Posterior vena cava (tissue), 2 donors: ENCODE results near the gene HLA-DQA2. TPM values are rescaled to one million over a fixed set of nuclear protein-coding genes. Genes with fewer than 3 reads are reported as not detected.
"Not testable (repeated sequence)": the region's sequence is repeated elsewhere in the genome, so short reads cannot be mapped to it uniquely, and the experiment has no call there.

ENCODE experiments used
- DNase-seq: peaks from one replicate; pipeline ENCODE4 v3.0.0-alpha.2; 2020; ENCODE audit warnings: low spot score
- intact Hi-C, 2 donors: fragments of 100-400 bp; cut with DNase I; formaldehyde crosslinking; loops; one replicate each; pipeline versions ENCODE4 v1.14.1 to v1.14.2; 2022 to 2023
- microRNA-seq, 2 donors: library from miRNA; unstranded; fragments of <30 nt; microRNA quantifications; one replicate each; pipeline ENCODE4 v1.2.0, GENCODE V29; 2020 to 2021; ENCODE audit warnings: borderline microRNAs expressed in 2 of 2
- total RNA-seq, 2 donors: library from RNA; stranded (reverse); fragmentation: NEBNext Ultra II Directional; extraction: Animal tissue kit (Norgen Biotek cat#: 25700); gene quantifications; one replicate each; pipeline ENCODE4 v1.2.1, GENCODE V29; 2021
- donor health status: DM: yes; HTN: yes; CAD: no.
- donor health status: DM: yes; HTN: yes; CAD: no.

The HLA-DQA2 gene
- total RNA-seq, 2 donors from 2014 or later, result 0.52 to 1.1 TPM

DNA sequence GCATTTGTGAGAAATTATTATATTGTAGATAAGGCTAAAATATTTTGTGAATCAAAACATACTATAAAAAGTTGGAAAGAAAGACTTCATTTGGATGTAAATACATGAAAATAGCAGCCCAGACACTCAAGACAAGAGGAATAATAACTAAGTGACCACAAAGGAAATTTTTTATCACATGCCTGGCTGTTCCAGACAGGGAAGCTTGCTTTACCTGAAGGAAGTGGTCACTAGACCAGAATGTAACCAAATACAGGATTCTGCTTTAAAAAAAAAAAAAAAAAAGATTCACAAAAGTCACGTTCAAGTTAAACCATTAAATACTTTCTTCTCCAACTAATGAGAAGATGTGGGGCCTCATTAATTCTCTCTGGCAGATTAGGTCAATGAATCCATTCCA is 31.5 kb downstream of the HLA-DQA2 start:
- no peak for DNase-seq
- intact Hi-C loops, result no loop called here

GRCh38 chr6:32774426-32774825 is 33.2 kb downstream of the HLA-DQA2 start:
- DNase-seq, result no peak
- intact Hi-C loops, result no loop called here

- intact Hi-C loops, result no loop called here
- no peak for DNase-seq
Measured at GRCh38 chr6:32775071-32775470, 33.9 kb downstream of the HLA-DQA2 start.

GRCh38 chr6:32779036-32779435 is 37.8 kb downstream of the HLA-DQA2 start:
- intact Hi-C loops, result no loop called here
- no peak for DNase-seq

DNA sequence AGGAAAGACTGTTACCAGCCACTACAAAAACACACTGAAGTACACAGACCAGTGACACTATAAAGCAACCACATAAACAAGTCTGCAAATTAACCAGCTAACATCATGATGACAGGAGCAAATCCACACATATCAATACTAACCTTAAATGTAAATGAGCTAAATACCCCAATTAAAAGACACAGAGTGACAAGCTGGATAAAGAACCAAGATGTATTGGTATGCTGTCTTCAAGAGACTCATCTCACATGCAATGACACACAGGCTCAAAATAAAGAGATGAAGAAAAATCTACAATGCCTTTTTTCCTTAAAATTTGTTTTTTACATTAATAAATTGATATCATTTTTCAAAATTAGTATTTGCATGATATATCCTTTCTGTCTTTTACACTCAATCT is 41.7 kb downstream of the HLA-DQA2 start:
- DNase-seq, result not testable (repeated sequence)
- intact Hi-C loops, result loop anchor here in 1 of 2 donors (10.0 kb wide), 1 partner anchor 1008 kb away; the partner anchor contains the start of gene VWA7

GRCh38 chr6:32785781-32786533 is 44.8 kb downstream of the HLA-DQA2 start:
- DNase-seq, result no peak
- intact Hi-C loops, result loop anchor here in 1 of 2 donors (10.0 kb wide), 1 partner anchor 1011 kb away; the partner anchor contains the start of gene VWA7

- no peak for DNase-seq
- intact Hi-C loops, result loop anchor here in 1 of 2 donors (10.0 kb wide), 1 partner anchor 376 kb away; no protein-coding TSS in a partner anchor
Measured at GRCh38 chr6:32790306-32790705, 49.1 kb downstream of the HLA-DQA2 start.

DNA sequence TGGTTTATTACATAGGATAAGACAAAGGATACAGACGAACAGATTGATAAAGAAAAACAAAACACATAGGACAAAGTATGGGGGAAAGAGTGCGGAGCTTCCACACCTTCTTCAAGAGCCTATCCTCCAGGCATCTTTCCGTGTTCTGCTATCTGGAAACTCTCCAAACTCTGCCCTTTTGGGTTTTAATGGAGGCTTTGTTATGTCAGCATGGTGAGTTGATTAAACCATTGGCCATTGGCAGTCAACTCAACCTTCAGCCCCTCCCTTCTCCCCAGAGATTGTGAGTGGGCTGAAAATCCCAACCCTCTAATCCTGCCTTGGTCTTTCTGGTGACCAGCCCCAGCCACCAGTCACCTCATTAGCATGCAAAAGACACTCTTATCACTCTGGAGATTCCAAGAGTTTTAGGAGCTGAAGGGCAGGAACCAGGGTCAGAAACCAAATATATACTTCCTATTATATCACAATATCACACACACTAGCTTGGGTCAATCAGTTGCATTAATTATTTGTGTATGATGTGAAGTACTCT is 51.8 kb downstream of the HLA-DQA2 start:
- intact Hi-C loops, result loop anchor here in 1 of 2 donors (2.0 to 10.0 kb wide), 2 partner anchors 90 to 378 kb away; no protein-coding TSS in a partner anchor
- no peak for DNase-seq

- no peak for DNase-seq
- intact Hi-C loops, result loop anchor here in 1 of 2 donors (10.0 kb wide), 1 partner anchor 380 kb away; no protein-coding TSS in a partner anchor
Measured at GRCh38 chr6:32794510-32794909, 53.3 kb downstream of the HLA-DQA2 start.

Small RNA genes within 50 kb of the gene (microRNA-seq; reads per million reads assigned to microRNA genes)
- 0 reads per million in 2 donors for gene MIR3135B

Other genes starting within 250 kb of the HLA-DQA2 start
- 10 to 100 TPM in 1 of 2 donors, 1 to 10 TPM in 1; 1.4 to 61.3 TPM for gene HLA-DRB5, start 211.1 kb upstream of the HLA-DQA2 start, total RNA-seq
- gene HLA-DRB1, start 151.5 kb upstream of the HLA-DQA2 start, total RNA-seq, result 10 to 100 TPM; 78.2 to 91.3 TPM
- gene HLA-DQA1, start 104.0 kb upstream of the HLA-DQA2 start, total RNA-seq, result 10 to 100 TPM in 1 of 2 donors, 1 to 10 TPM in 1; 8.7 to 10.8 TPM
- 10 to 100 TPM in 1 of 2 donors, 1 to 10 TPM in 1; 4.2 to 13.8 TPM for gene HLA-DQB1, start 74.7 kb upstream of the HLA-DQA2 start, total RNA-seq
- gene HLA-DQB2, start 22.1 kb downstream of the HLA-DQA2 start, total RNA-seq, result 1 to 10 TPM; 2.0 to 4.3 TPM
- under 1 TPM; 0.19 to 0.69 TPM for gene HLA-DOB, start 75.6 kb downstream of the HLA-DQA2 start, total RNA-seq
- 10 to 100 TPM; 23.3 to 27.4 TPM for gene TAP2, start 97.3 kb downstream of the HLA-DQA2 start, total RNA-seq
- 10 to 100 TPM; 37.7 to 42.8 TPM for gene PSMB8, start 102.7 kb downstream of the HLA-DQA2 start, total RNA-seq
- 10 to 100 TPM; 30.2 to 47.3 TPM for gene TAP1, start 112.3 kb downstream of the HLA-DQA2 start, total RNA-seq
- 10 to 100 TPM; 23.9 to 25.6 TPM for gene PSMB9, start 112.8 kb downstream of the HLA-DQA2 start, total RNA-seq
- gene HLA-DMB, start 199.6 kb downstream of the HLA-DQA2 start, total RNA-seq, result 10 to 100 TPM in 1 of 2 donors, 1 to 10 TPM in 1; 8.0 to 19.2 TPM
- gene HLA-DMA, start 211.7 kb downstream of the HLA-DQA2 start, total RNA-seq, result 10 to 100 TPM; 16.1 to 35.0 TPM
- gene BRD2, start 227.2 kb downstream of the HLA-DQA2 start, total RNA-seq, result 100 to 1,000 TPM; 125 to 129 TPM